ENCODE data around the gene ATP12A.

The ATP12A gene

GRCh38 chr13:24664726-24665409, 15.3 kb upstream of the ATP12A start:
- no peak for TF ChIP-seq PKNOX1 (IDR thresholded peaks at IDR 0.05)
- no peak for TF ChIP-seq FOXA1 (IDR thresholded peaks at IDR 0.05)
- TF ChIP-seq CTBP1 (IDR thresholded peaks at IDR 0.05; ENCODE audit: borderline replicate concordance) = no peak
- no peak for TF ChIP-seq SUZ12 (IDR thresholded peaks at IDR 0.05)
- no peak for TF ChIP-seq LEF1 (IDR thresholded peaks at IDR 0.05; ENCODE audit: borderline replicate concordance)
- no peak for TF ChIP-seq ARNT (IDR thresholded peaks at IDR 0.05)
- TF ChIP-seq HDGF (IDR thresholded peaks at IDR 0.05; ENCODE audit: borderline replicate concordance) = no peak
- no peak for TF ChIP-seq L3MBTL2 (conservative IDR thresholded peaks at IDR 0.05)
- no peak for TF ChIP-seq TARDBP (IDR thresholded peaks at IDR 0.05)
- TF ChIP-seq FOXM1 (IDR thresholded peaks at IDR 0.05; ENCODE audit: borderline replicate concordance) = no peak
- no peak for TF ChIP-seq SP1 (IDR thresholded peaks at IDR 0.05)
- TF ChIP-seq ZNF384 (IDR thresholded peaks at IDR 0.05) = no peak
- no peak for TF ChIP-seq BHLHE40 (IDR thresholded peaks at IDR 0.05; ENCODE audit: borderline replicate concordance)
- no peak for TF ChIP-seq NFRKB (IDR thresholded peaks at IDR 0.05)
- no peak for TF ChIP-seq FOXK2 (IDR thresholded peaks at IDR 0.05)
- TF ChIP-seq ELF4 (IDR thresholded peaks at IDR 0.05) = no peak
- ChIA-PET POLR2A (no interaction called here), CTCF (no interaction called here)
- DNase-seq (ENCODE audit: extremely low spot score) = no peak

GRCh38 chr13:24668511-24668910, 11.7 kb upstream of the ATP12A start:
- ChIA-PET CTCF (no interaction called here), POLR2A (no interaction called here)
- no peak for DNase-seq (ENCODE audit: extremely low spot score)
- no peak for TF ChIP-seq TARDBP (IDR thresholded peaks at IDR 0.05)
- TF ChIP-seq SP1 (IDR thresholded peaks at IDR 0.05) = no peak
- no peak for TF ChIP-seq HDGF (IDR thresholded peaks at IDR 0.05; ENCODE audit: borderline replicate concordance)
- TF ChIP-seq LEF1 (IDR thresholded peaks at IDR 0.05; ENCODE audit: borderline replicate concordance) = no peak
- TF ChIP-seq FOXA1 (IDR thresholded peaks at IDR 0.05) = no peak
- TF ChIP-seq FOXK2 (IDR thresholded peaks at IDR 0.05) = no peak
- no peak for TF ChIP-seq BHLHE40 (IDR thresholded peaks at IDR 0.05; ENCODE audit: borderline replicate concordance)
- TF ChIP-seq FOXM1 (IDR thresholded peaks at IDR 0.05; ENCODE audit: borderline replicate concordance) = no peak

- DNase-seq (ENCODE audit: extremely low spot score) = no peak
These were observed 11.1 kb upstream of the ATP12A start for GRCh38 chr13:24668955-24669582.

GRCh38 chr13:24670174-24670573, 10.0 kb upstream of the ATP12A start:
- ChIA-PET POLR2A (no interaction called here), CTCF (interaction anchor here (1.0 to 1.1 kb wide), 2 partner anchors 8 to 42 kb away, joined by 3 to 4 read pairs; no protein-coding TSS in a partner anchor)
- TF ChIP-seq CTBP1 (IDR thresholded peaks at IDR 0.05; ENCODE audit: borderline replicate concordance) (no peak), L3MBTL2 (conservative IDR thresholded peaks at IDR 0.05) (no peak), TARDBP (IDR thresholded peaks at IDR 0.05) (no peak), ARNT (IDR thresholded peaks at IDR 0.05) (no peak), FOXA1 (IDR thresholded peaks at IDR 0.05) (no peak), FOXM1 (IDR thresholded peaks at IDR 0.05; ENCODE audit: borderline replicate concordance) (no peak), SP1 (IDR thresholded peaks at IDR 0.05) (no peak), NFRKB (IDR thresholded peaks at IDR 0.05) (no peak), SUZ12 (IDR thresholded peaks at IDR 0.05) (no peak), ZNF384 (IDR thresholded peaks at IDR 0.05) (no peak), PKNOX1 (IDR thresholded peaks at IDR 0.05) (no peak), BHLHE40 (IDR thresholded peaks at IDR 0.05; ENCODE audit: borderline replicate concordance) (no peak), FOXK2 (IDR thresholded peaks at IDR 0.05) (no peak), HDGF (IDR thresholded peaks at IDR 0.05; ENCODE audit: borderline replicate concordance) (no peak), ELF4 (IDR thresholded peaks at IDR 0.05) (no peak), LEF1 (IDR thresholded peaks at IDR 0.05; ENCODE audit: borderline replicate concordance) (no peak)
- DNase-seq (ENCODE audit: extremely low spot score) = no peak

More at GRCh38 chr13:24668955-24669582, 11.1 kb upstream of the ATP12A start:
- POLR2A ChIA-PET = no interaction called here
- no peak for TF ChIP-seq FOXK2 (IDR thresholded peaks at IDR 0.05)
- no peak for TF ChIP-seq SUZ12 (IDR thresholded peaks at IDR 0.05)
- TF ChIP-seq TARDBP (IDR thresholded peaks at IDR 0.05) = no peak
- no peak for TF ChIP-seq ZNF384 (IDR thresholded peaks at IDR 0.05)
- TF ChIP-seq BHLHE40 (IDR thresholded peaks at IDR 0.05; ENCODE audit: borderline replicate concordance) = no peak
- no peak for TF ChIP-seq PKNOX1 (IDR thresholded peaks at IDR 0.05)
- no peak for TF ChIP-seq FOXA1 (IDR thresholded peaks at IDR 0.05)
- no peak for TF ChIP-seq ARNT (IDR thresholded peaks at IDR 0.05)
- TF ChIP-seq HDGF (IDR thresholded peaks at IDR 0.05; ENCODE audit: borderline replicate concordance) = no peak
- TF ChIP-seq NFRKB (IDR thresholded peaks at IDR 0.05) = no peak
- TF ChIP-seq CTBP1 (IDR thresholded peaks at IDR 0.05; ENCODE audit: borderline replicate concordance) = no peak
- no peak for TF ChIP-seq ELF4 (IDR thresholded peaks at IDR 0.05)
- no peak for TF ChIP-seq SP1 (IDR thresholded peaks at IDR 0.05)
- no peak for TF ChIP-seq L3MBTL2 (conservative IDR thresholded peaks at IDR 0.05)
- TF ChIP-seq FOXM1 (IDR thresholded peaks at IDR 0.05; ENCODE audit: borderline replicate concordance) = no peak
- TF ChIP-seq LEF1 (IDR thresholded peaks at IDR 0.05; ENCODE audit: borderline replicate concordance) = no peak
- CTCF ChIA-PET = no interaction called here

- ChIA-PET CTCF (interaction anchor here (1.1 kb wide), 1 partner anchor 43 kb away, joined by 3 read pairs; no protein-coding TSS in a partner anchor), POLR2A (no interaction called here)
- peak; percentile 54 for DNase-seq (ENCODE audit: extremely low spot score)
- no peak for TF ChIP-seq BHLHE40 (IDR thresholded peaks at IDR 0.05; ENCODE audit: borderline replicate concordance)
- peak; percentile 79 for TF ChIP-seq PKNOX1 (IDR thresholded peaks at IDR 0.05)
These were observed 9.2 kb upstream of the ATP12A start for GRCh38 chr13:24670961-24671381.

Measured in HEK293T (cell line).